IMR-90 (cell line): ENCODE results near the gene CDH26.

Experiments used
- CEBPB ChIP-seq: IDR thresholded peaks from 2 replicates; pipeline ENCODE4 v1.6.1; 2012; ENCODE audit warnings: low read depth, low read length, improper control_type of control experiment
- MAFK ChIP-seq: IDR thresholded peaks from 2 replicates; pipeline ENCODE4 v1.6.1; 2012; ENCODE audit warnings: low read depth, low read length, improper control_type of control experiment
- POLR2A ChIP-seq: IDR thresholded peaks from 2 replicates; pipeline ENCODE4 v1.6.1; 2012; ENCODE audit warnings: mild to moderate bottlenecking, low read depth, low read length
- RFX5 ChIP-seq: IDR thresholded peaks from 2 replicates; pipeline ENCODE4 v1.8.0; 2012; ENCODE audit warnings: low read depth, mild to moderate bottlenecking, low read length, moderate library complexity
- TF ChIP-seq, protein P1 (sequence below): fragments of 150-350 bp; IDR thresholded peaks from 2 replicates; pipeline ENCODE4 v1.6.1; 2017; ENCODE audit warnings: mild to moderate bottlenecking, antibody characterized with exemption, low read length, low read depth
- TF ChIP-seq, protein P2 (sequence below): conservative IDR thresholded peaks from 2 replicates; pipeline ENCODE4 v1.5.1; 2012; ENCODE audit warnings: mild to moderate bottlenecking, low read depth, low read length, improper control_type of control experiment

DNA sequence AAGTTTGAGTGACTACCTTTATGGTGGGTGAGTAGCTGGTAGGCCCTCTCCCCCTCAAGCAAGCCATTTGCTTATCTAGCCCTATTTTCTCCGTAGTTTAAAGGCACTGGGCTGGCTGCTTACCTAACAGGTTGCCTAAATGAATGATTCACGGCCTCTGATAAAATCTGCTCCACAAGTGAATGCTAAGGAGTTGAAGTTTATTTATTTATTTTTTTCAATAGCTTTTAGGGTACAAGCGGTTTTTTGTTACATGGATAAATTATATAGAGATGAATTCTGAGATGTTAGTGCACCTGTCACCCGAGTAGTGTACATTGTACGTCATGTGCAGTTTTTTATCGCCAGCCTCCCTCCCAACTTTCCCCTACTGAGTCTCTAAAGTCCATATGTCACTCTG is 8.3 kb upstream of the CDH26 start:
- TF ChIP-seq, protein P1, sequence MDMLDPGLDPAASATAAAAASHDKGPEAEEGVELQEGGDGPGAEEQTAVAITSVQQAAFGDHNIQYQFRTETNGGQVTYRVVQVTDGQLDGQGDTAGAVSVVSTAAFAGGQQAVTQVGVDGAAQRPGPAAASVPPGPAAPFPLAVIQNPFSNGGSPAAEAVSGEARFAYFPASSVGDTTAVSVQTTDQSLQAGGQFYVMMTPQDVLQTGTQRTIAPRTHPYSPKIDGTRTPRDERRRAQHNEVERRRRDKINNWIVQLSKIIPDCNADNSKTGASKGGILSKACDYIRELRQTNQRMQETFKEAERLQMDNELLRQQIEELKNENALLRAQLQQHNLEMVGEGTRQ, result no peak
- TF ChIP-seq, protein P2, sequence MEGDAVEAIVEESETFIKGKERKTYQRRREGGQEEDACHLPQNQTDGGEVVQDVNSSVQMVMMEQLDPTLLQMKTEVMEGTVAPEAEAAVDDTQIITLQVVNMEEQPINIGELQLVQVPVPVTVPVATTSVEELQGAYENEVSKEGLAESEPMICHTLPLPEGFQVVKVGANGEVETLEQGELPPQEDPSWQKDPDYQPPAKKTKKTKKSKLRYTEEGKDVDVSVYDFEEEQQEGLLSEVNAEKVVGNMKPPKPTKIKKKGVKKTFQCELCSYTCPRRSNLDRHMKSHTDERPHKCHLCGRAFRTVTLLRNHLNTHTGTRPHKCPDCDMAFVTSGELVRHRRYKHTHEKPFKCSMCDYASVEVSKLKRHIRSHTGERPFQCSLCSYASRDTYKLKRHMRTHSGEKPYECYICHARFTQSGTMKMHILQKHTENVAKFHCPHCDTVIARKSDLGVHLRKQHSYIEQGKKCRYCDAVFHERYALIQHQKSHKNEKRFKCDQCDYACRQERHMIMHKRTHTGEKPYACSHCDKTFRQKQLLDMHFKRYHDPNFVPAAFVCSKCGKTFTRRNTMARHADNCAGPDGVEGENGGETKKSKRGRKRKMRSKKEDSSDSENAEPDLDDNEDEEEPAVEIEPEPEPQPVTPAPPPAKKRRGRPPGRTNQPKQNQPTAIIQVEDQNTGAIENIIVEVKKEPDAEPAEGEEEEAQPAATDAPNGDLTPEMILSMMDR, result no peak
- TF ChIP-seq RFX5 (no peak), MAFK (no peak), CEBPB (no peak), POLR2A (no peak)
